ENCODE results near the gene GLT1D1.

GLT1D1 gene

DNA sequence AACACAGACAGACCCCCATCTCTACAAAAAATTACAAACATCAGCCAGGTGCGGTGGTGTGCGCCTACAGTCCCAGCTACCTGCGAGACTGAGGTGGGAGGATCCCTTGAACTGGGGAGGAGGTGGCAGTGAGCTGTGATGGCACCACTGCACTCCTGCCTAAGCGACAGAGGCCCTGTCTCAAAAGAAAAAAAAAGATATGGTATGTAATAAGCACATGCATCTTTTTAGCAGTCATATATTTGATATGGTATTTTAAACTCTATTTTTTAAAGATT, 36.7 kb upstream of the GLT1D1 start:
- TF ChIP-seq, protein P1, sequence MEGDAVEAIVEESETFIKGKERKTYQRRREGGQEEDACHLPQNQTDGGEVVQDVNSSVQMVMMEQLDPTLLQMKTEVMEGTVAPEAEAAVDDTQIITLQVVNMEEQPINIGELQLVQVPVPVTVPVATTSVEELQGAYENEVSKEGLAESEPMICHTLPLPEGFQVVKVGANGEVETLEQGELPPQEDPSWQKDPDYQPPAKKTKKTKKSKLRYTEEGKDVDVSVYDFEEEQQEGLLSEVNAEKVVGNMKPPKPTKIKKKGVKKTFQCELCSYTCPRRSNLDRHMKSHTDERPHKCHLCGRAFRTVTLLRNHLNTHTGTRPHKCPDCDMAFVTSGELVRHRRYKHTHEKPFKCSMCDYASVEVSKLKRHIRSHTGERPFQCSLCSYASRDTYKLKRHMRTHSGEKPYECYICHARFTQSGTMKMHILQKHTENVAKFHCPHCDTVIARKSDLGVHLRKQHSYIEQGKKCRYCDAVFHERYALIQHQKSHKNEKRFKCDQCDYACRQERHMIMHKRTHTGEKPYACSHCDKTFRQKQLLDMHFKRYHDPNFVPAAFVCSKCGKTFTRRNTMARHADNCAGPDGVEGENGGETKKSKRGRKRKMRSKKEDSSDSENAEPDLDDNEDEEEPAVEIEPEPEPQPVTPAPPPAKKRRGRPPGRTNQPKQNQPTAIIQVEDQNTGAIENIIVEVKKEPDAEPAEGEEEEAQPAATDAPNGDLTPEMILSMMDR (conservative IDR thresholded peaks at IDR 0.05; ENCODE audit: low read depth, low read length): no peak
- no peak overlapping the region for H3K4me3 ChIP-seq (ENCODE audit: low read depth, low read length)
- no peak for DNase-seq (ENCODE audit: low read depth)

DNA sequence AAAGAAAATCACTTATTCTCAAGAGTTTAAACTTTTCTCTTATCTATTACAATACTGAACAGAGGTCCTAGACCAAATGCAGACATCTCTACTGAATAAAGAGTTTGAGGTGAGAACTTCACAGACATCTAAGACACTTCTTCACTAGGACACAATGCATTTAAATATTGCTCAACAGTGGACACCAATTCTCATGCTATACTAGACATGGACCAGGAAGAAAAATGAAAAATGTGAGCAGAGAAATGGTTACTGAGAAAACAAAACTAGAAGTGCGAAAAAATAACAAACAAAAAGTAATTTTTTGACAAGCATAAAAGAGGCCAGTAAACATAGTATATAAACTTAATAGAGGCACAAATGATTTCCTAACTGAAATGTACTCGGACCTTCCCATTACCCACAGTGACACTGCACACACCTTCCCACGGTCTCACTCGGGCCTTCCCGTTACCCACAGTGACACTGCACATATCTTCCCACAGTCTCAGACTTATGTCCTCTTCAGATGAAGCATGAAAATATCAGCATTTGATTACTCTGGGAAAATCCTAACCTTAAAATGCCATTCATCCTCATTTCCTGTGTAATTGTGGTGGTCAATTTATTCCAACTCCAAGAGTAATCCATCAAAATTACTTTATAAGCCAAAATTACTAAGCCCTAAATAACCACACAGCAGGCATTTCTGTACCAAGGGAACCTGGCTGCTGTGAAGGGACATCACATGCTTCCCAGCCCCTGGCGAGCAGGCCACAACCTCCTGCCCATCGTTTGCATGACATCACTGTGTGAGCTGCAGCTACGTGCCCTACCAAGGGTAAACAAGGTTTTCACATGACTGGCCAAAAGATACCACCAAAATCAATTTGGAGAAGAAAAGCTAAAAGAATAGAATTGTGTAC, 35.9 kb upstream of the GLT1D1 start:
- peak; percentile 80 for DNase-seq (ENCODE audit: low read depth)
- TF ChIP-seq, protein P1 (conservative IDR thresholded peaks at IDR 0.05; ENCODE audit: low read depth, low read length): no peak
- no peak overlapping the region for H3K4me3 ChIP-seq (ENCODE audit: low read depth, low read length)

DNA sequence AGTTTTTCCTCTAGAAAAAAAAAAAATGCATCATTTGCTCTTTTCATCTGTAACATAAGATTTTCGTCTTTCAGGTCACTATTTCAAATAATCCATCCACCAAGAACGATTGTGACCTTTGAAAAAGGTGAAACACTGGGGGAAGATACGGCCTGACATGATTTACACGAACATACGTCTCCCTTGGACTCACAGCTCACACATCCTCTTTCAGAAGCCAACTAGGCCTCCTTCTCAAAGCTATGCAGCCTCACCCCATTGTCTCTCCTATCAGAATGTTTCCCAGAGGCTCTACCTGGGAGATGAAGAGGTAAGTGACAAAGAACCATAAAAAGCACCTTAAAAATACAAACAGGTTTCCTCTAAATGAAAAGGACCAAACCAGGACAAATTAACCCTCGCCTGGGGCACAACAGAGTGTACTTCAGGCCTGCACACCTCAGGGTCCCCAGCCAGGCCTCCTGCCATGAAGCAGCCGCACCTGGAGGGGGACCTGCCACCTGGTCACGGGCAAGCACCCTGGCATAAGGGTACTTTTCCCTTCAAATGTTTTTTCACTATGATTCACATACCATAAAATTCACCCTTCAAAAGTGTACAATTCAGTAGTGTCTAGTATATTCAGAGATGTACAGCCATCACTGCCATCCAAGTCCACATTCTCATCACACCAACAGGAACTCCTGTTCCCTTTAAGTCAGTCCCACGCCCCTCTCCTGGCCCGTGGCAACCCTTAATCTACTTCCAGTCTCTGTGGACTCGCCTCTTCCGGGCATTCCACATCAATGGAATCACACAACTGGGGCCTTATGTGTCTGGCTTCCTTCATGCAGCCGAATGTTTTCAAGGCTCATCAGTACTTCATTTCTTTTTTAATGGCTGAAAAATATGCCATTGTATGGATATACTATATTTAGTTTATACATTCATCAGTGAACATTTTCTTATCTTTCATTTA, 34.9 kb upstream of the GLT1D1 start:
- TF ChIP-seq, protein P1 (conservative IDR thresholded peaks at IDR 0.05; ENCODE audit: low read depth, low read length): no peak
- peak; percentile 50 for DNase-seq (ENCODE audit: low read depth)
- H3K4me3 ChIP-seq (ENCODE audit: low read depth, low read length): no peak overlapping the region

DNA sequence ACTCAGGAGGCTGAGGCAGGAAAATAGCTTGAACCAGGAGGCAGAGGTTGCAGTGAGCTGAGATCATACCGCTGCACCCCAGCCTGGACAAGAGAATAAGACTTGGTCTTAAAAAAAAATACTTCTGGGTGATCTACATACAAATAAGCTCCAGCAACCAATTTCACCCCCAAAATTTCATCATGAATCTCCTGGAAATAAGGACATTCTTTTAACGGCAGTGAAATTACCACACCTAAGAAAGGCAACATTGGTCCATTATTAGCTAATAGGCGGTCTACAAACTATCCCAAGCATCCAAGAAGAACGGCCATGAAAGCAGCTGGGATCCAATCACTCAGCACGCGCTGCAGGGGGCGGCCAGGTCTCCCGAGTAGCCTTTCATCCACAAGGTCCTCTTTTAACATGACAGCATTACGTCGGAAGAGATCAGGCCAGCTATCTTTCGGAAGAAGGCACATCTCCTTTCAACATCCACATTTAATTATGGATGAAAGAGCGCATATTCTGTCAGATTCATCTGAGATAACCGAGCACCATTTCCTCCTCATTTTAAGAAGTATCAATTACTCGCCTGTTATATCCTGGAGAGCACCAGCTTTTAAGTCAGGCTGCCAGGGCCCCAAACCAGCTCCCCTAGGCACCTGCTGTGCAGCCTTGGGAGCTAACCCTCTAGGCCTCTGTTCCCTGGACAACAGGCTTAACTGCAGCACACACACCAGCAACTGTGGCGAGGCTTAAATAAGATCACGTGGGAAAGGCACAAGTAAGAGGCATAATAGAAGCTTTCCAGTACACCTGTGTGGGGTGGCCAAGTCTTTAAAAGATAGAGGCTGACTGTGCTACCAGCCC, 33.8 kb upstream of the GLT1D1 start:
- TF ChIP-seq, protein P1 (conservative IDR thresholded peaks at IDR 0.05; ENCODE audit: low read depth, low read length): no peak
- DNase-seq (ENCODE audit: low read depth): no peak
- no peak overlapping the region for H3K4me3 ChIP-seq (ENCODE audit: low read depth, low read length)

DNA sequence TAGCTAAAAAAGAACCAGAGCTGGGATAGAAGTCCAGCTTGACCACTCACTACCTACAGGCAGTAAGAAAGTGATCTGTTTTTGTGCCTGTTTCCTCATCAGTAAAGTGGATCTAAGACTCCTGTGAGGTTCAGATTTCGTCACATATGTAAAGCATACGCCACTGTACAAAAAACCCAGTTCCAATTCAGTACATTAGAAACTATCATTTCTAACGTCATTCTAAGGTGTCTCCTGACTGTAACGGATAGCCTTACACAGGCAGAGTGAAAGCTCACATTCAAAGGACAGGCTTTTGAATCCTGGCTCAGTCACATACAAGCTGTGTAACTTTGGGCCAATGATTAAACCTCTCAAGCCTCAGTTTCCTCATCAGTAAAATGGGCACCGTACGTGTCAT, 33.0 kb upstream of the GLT1D1 start:
- H3K4me3 ChIP-seq (ENCODE audit: low read depth, low read length): no peak overlapping the region
- TF ChIP-seq, protein P1 (conservative IDR thresholded peaks at IDR 0.05; ENCODE audit: low read depth, low read length): no peak
- no peak for DNase-seq (ENCODE audit: low read depth)

DNA sequence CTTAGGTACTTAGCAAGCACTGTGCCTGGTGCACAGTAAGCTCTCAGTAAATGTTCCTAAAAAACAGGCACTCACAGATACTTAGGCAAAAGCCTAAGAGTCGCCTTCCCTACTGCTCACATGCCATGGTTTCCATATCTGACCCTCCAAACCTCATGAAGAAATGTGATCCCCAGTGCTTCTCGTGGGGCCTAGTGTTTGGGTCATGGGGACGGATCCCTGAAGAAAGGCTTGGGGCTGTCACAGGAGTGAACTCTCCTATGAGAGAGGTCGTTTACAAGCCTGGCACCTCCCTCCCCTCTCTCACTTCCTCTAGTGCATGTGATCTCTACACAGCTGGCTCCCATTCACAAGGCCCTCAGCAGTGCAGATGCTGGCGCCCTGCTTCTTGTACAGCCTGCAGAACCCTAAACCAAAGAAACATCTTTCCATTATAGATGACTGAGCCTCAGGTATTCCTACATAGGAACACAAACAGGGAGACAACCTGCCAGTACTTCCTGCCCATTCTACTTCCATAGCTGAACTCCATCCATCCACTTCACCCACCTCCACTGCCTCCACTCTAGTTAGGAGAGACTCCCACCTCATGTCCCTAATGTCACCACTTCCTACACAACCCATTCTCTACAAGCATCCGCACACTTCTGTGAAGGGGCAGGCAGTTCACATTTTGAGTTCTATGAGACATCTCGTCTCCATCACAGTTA, 32.4 kb upstream of the GLT1D1 start:
- DNase-seq (ENCODE audit: low read depth): peak; percentile 38
- no peak overlapping the region for H3K4me3 ChIP-seq (ENCODE audit: low read depth, low read length)

More for the DNA sequence above, 32.4 kb upstream of the GLT1D1 start:
- TF ChIP-seq, protein P1 (conservative IDR thresholded peaks at IDR 0.05; ENCODE audit: low read depth, low read length): no peak
